Stimulated activated CD4-positive, alpha-beta T cell treated with anti-CD3 and anti-CD28 coated beads, Interleukin-12 subunit alpha, Interleukin-12 subunit beta, amount 100 ng/mL, for 4 hours (primary cell): ENCODE data around the gene LAMB1.
"Not testable (repeated sequence)": the region's sequence is repeated elsewhere in the genome, so short reads cannot be mapped to it uniquely, and the experiment has no call there.

Experiments
- DNase-seq: peaks from one replicate; pipeline ENCODE4 v3.0.0-alpha.2; 2020

LAMB1 gene

DNA sequence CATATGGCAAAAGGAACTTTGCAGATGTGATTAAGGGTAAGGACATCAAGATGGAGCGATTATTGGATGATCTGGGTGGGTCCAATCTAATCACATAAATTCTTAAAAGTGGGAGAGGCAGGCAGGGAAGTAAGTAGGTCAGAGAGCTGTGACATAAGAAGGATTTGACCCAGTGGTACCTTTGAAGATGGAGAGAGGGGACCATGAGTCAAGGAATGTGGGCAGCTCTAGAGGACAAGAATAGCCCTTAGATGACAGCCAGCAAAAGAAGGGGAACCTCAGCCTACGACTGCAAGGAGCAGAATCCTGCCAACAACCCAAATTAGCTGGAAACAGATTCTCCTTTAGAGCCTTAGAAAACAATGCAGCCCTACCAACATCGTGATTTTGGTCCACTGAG lies 34.5 kb downstream of the LAMB1 start:
- no peak for DNase-seq

DNA sequence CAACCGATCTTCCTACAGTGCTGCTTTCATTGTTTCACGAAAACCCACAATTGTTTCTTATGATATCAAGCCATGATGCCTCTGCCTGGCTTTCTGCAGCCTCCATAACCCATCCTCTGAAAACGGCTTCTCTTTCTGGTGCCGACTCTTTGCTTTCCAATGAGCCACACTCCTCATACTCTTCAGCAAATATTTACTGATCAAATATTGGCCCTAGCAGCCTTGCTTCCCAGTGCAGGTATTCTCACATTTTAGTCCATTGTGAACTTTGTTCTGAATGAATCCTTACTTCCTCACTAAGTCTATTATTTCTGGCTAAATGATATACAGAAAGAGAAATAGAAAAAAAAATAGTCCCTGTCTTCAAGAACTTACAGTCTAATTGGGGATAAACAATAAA lies 35.5 kb downstream of the LAMB1 start:
- no peak for DNase-seq

DNA sequence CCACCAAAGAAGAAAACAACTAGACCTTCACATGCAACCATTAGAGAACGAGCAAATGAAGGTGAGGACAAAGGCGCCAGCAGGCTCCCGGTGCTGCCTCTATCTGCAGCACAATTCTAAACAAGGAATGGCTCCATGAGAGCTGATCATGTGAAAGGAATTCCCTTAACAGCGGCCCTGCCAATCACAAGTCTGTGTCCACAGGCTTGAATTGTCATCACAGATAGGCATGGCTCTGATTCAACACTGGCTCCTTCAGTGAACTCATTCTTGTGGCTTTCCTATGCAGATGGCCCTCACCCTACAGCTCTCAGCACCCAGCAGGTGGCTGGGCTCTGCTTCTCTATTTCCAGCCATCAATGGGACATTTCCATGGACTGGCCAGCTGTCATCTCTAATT lies 36.2 kb downstream of the LAMB1 start:
- DNase-seq, result no peak

DNA sequence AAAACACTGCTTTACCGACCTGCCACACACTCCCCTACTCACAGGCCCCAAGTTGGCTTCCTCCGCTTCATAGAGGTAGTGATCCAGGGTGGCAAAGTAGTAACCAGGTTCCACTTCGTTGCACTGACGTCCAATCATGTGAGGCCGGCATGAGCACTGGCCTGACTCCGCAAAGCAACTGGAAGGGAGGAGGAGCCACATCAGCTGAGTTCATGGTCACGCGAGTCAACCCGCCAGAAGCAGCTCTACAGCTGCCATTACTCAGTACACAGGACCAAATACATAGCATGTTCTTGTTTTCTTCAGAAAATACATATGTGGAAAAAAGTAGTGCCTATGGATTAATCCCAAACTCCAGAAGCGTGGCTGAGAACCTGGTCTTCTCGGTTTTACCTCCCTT lies 38.5 kb downstream of the LAMB1 start:
- no peak for DNase-seq

DNA sequence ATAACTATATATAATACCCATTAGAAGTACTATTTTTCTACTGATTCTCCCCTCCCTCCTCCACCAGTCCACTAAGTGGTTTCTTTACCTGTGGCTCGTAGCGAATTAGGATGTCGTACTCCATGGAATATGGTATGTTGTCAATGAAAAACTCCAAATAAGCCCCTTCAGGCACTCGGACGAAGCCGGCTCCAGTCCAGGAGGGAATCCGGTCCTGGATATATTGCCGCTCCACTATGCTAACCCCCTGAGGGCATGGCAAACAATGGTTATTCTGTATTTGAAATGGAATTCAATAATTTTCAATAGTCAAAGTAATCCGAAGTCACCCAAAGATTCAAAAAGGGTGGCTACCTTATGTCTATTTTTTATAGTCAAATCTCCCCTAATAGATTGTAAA lies 40.1 kb downstream of the LAMB1 start:
- DNase-seq, result no peak

DNA sequence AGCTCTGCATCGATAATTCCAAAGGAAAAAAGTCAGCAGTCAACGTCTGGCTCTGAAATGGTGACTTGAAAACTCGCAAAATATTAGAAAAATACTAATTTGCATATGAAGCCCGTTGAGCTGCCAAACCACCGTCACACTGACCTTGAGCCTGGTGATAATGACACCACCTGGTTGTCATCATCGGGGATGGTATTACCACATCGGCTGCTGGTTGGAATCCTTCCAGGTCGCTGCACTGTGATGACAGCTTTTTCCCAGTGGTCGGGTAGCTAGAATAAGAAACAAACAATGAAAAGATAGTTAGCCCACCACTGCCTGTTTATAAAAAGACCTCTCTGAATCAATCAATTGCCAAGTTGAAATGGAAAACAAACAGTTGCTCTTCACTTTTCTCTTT lies 41.6 kb downstream of the LAMB1 start:
- no peak for DNase-seq

DNA sequence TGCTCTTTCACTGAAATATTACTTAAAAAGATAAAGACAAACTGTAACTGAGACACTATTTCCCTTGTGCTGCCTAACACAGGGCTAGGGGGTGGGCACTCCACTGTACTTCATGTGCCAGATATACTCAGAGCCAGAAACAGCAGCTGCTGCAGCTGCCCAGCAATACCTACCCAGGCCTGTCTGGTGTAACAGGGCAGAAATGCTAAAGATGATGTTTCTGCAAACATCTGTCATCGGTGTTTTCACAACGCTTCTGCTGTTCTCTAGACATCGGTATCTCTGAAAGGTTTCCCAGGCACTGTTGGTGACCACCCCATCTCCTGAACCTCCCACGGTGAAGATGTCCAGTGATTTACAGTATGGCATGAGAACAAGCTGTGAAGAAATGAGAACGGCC lies 42.7 kb downstream of the LAMB1 start:
- no peak for DNase-seq

DNA sequence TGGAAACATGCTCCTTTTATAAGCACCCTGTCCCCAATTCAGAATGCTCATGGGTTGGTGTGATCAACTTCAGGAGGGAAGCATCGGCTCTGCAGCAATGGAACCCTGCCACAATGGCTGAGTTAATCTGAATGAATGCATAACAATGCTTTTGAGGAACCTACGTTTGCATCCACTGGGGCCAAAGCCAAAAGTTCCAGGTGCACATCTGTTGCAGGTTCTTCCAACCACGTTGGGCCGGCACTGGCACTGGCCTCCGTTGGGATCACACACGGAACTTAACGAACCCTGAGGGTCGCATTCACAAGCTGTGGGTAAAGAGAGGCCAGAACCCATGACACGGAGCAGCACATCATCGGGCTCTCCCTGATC lies 43.4 kb downstream of the LAMB1 start:
- DNase-seq, result no peak

DNA sequence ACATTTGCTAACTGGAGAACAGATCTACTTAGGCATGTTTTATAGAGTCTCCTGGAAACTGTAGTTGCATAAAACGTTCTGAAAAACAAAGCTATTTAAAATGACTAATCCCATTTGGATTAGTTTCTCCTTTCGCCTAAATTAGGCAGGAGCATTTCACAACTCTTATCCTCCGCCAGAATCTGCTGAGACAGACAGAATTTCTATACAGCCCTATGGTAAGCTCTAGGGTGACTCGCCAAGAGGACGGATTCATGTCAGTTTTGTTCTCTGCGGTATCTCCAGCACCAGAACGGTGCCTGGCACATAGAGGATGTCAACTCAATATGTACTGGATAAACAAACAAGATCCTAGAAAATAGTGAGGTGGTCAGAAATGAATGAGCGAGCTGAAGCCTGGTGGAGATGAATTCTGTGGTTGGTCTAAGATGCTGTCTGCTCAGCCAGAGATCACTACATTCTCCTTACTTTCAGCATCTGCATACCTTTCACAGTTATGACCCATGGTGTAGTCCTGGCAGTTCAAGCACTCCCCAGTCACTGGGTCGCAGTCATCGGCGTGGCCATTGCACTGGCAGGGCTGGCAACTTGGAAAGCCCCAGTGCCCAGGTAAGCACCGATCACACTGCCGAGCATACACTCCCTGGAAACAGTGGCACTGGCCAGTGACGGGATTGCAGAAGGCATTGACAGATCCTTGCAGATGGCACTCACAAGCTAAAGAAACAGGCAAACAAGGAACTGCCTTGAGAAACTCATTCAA lies 44.0 kb downstream of the LAMB1 start:
- no peak for DNase-seq

DNA sequence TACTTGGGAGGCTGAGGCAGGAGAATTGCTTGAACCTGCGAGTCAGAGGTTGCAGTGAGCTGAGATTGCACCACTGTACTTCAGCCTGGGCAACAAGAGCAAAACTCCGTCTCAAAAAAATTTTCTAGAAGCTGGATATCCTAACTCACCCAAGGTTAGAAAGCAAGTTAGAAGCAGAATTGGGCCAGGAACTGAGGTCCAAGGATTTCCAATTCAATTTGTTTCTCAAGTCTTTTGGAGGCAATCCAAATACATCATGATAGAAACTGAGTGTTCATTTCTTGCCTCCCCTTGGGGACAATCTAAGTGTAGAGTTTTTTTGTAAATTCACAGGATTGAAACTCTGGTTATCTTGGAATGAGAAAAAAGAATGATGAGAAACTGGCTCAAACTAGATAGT lies 45.5 kb downstream of the LAMB1 start:
- DNase-seq, result no peak

DNA sequence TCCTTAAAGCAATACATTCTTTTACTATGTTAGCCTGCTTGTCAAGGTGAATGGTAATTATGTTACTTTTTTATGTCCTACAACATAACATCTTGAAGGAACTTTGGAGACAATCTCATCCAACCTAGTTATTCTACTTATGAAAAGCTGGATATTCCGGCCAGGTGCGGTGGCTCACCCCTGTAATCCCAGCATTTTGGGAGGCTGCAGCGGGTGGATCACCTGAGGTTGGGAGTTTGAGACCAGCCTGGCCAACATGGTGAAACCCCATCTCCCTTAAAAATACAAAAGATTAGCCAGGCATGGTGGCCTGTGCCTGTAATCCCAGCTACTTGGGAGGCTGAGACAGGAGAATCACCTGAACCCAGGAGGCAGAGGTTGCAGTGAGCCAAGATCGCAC lies 46.0 kb downstream of the LAMB1 start:
- not testable (repeated sequence) for DNase-seq

DNA sequence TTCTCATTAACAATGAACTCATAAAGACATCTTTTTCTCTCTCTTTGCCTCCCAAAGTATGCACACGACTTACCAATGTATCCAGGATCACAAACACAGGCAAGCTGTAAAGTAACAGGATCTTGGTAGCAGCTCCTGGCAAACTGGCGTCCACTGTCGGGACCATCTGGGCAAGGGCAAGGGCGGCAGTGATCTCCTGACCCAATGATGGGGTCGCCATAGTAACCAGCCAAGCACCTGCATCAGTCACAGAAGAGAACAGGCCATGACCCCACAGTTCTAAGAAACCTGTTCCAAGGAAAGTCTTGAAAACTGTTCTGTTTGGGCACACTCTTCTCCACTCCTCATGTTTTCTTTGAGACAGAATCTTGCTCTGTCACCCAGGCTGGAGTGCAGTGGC lies 47.6 kb downstream of the LAMB1 start:
- DNase-seq, result no peak

DNA sequence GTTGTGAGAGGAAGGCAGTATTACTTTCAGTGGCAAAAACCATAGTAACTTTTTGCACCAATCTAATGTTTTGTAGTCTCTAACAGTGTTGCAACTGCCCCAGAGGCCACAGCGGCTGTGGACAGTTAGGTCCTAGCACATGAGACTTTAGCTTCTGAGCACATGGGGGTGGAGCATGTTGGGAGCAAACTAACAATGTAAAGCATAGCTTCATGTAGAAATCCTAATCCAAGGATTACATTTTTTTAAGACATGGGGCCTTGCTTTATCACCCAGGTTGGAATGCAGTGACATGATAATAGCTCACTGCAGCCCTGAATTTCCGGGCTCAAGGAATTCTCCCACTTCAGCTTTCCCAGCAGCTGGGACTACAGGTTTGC lies 49.0 kb downstream of the LAMB1 start:
- DNase-seq, result no peak

DNA sequence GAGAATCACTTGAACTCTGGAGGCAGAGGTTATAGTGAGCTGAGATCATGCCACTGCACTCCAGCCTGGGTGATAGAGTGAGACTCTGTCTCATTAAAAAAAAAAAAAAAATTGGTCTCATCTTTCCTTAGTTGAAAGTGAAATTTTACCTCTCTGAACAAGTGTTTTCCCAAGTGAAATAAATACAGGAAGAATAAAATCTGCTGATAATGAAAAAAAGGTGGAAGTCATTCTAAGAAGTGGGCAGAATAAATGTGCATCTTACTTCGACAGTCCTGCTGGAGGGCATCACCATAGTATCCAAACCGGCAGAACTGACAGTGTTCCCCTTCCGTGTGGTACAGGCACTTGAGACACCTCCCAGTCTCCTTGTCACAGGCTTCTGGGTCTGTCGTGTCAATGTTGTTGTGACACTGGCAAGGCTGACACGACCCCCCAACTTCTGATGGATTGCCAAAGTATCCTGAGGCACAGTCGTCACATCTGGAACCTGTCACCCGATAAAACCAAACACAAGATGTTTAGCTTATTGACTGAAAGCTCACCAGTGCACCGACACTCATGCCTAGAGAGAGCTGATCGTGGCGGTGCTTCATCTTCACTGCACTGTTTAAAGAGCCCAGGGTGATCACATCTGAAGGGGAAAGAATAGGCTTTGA lies 49.6 kb downstream of the LAMB1 start:
- no peak for DNase-seq

DNA sequence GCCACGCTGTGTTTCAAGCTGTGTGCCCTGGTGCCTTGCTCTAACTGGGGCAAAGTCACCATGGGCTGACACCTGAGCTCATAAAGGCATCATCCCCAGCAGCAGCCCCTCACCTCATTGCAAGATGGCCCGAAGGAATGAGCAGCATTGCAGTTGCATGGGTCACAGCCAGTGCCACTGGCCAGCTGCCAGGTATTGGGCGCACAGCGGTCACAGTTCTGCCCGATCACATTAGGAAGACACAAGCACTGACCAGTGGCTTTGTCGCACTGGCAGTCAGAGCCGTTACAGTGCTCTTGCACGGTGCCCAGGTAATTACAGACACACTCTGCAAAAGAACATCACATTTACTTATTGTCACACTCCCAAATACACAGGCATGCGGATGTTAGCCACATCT lies 51.1 kb downstream of the LAMB1 start:
- DNase-seq, result no peak

DNA sequence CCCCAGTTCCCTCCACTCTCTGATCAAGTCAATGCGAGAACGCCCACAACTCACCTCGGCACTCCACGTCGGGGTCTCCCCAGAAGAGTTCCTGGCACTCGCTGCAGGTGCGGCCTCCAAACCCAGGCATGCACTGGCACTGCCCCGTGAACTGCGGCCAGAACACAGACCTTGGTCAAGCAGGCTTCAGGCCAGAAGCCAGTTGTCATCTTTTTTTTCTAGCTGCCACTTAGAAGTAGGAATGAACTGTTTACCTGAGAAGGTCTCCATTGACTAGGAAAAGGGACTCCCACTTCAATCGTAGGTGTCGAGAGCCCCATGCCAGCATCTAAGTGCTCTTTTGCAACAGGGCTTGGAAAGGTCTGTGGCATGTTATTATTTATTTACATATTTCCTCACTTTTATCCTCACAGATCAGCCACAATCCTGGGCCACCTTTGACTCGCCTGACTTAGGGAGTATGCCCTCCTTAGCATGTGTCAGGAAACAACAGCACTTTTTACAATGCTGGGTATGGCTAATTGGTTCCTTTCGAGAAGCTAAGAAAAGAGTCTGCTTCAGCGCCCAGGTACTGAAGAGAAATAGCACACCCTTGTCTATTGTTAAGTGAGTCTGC lies 51.7 kb downstream of the LAMB1 start:
- DNase-seq, result no peak

DNA sequence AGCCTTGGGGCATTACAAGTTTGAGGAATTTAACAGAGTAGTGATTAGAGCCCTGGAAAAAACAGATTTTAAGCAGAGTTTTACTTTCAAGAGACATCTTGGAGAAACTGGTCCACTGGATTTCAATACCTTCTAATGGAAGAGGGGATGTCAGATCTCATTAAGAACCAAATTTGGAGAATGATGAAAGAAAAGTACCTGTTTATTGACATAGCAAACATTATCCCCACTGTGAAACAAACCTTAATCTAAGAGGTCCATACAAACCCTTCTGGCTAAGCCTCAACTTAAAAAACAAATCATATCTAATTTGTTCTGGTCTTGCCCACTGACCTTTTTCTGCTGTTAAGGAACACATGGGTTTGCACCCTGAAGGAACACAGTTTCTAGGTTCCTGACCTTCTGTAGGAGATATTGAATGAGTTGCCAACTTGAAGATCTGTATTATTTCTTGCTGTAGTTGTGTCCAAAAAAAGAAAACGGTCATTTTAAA lies 53.5 kb downstream of the LAMB1 start:
- no peak for DNase-seq

DNA sequence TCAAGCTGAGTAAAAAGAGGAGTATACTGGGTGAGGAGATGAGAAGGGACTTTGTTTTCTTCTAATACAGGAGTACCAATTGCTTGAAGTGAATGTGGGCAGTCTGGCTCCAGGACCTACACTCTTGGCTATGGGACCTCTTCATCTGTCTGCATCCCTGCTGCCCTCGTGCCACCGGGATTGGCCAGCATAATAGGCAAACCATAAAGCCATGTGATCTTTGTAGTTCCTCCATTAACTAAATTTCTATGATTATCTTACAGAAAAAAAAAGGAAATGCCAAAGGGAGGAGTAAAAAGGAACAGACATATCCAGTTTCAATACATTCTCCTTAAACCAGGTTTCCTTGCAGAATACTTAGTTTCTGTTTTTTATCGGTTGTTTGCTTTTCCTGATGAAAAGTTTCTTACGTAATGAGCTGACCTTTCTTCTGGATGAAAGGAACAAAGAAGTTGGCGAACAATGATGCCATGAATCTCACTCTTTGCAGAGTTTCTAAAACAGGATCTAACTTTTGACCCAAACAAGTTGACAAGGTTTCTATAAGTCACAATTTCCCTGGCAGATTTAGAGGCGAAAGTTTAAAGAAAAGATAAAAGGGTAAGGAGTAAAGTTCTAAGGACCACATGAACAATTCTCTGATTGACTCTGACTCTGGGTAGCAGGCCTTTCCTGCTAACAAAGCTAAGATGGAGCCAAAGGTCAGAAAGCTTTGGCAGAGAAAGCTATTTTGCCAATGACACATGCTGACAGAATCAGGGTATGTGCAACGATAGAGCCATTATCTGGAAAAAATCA lies 54.1 kb downstream of the LAMB1 start:
- no peak for DNase-seq

DNA sequence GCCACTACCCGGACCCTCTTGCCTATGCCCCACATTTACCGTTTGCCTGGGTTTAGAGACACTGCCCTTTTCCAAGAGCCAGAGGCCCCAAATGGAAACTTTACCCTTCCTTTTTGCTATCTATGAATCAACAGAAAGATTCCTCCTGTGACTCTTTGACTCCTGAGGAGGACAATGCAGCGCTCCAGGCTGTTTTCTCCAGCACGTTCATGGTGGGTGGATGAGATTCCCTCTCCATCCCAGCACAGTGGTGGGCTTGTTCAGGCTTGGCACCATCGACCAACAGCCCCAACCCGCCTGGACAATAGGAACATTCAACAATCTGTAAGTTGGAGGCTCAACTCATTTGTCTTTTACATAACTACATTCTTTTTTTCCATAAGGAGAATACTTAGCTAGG lies 56.1 kb downstream of the LAMB1 start:
- no peak for DNase-seq

DNA sequence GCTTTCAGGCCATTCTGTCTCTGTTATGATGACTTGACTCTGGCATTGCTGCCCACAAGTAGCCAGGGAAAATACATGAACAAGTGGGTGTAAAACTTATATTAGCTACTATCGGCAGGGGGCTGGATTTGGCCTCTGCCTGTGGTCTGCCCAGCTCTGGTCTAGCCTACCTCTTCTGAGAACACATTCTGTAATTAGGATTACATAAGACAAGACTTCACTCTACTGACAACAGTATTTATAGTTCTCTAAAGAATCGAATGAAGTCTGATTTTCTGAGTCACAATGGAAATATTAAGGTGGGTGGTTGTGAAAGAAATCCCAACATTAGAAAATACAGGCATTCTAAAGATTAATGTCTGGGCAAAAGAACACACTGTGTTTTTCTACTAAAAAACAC lies 56.5 kb downstream of the LAMB1 start:
- no peak for DNase-seq

DNA sequence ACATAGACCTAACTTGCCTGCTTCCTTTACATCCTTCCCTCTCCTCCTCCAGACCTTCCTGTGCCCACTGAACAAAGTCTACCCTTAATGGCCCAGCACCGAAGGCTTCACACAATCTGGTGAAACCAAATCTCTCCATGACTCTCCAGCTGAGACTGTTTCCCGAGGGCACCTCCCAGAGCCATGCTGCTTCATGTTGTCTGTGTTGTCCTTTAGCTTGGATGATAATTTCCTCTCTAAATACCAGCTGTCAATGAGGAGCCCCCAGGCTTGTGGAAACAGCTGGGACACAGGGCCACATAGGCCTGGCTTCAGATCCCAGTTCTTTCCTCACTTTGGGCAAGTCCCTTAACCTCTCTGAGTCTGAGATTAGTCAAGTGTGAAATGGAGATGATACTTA lies 57.6 kb downstream of the LAMB1 start:
- no peak for DNase-seq

DNA sequence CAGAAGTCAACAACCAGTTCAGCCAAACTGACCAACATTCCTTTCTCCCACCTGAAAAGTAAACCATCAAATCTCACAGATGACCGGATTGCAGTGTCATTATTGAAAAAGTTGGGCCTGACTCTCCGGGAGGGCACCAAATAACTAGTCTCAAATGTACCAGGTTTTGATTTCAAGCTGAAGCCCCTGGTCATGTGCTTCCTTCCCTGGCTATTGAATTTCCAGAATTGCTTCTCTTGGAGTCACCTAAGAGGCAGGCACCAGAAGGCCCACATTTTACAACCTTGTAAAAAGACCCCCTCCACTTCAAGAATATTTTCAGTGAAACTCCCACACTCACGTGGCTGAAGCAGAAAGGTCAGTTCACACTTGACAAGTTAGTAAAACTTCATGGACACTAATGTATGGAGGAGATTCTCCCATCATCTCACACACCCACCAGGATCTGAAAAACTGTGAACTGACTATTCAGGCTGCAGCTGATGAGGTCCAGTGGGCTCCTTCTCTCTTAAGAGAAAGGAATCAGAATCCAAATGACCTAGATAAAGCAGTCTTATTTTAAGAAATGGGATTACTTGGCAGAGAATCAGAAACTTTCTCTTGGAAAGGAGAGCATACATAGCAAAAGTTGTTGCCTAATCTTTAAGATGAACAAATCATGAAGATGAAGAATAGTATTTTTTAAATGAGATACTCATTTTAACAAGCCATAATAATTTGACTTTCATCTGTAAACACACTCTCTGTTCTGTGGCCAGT lies 58.4 kb downstream of the LAMB1 start:
- no peak for DNase-seq

DNA sequence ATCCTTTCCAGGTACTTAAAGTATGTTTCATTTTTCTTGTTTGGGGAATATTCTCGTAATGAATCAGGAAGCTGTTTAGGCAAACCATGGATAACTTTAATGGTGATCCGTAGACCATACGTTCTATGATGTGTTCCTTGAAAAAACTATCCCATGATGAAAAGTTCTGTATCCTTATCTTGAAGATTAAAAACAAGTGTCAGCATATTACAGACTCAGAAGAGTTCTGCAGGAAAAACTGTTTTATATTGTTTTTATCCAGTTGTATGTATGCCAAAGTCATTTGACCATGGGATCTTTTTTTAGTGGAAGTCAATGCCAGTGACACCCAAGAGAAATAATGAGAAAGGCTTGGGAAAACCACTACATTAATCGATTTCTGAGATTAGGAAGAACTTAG lies 59.9 kb downstream of the LAMB1 start:
- no peak for DNase-seq
